Stimulated activated naive CD8-positive, alpha-beta T cell treated with anti-CD3 and anti-CD28 coated beads, Interleukin-15, Interleukin-2, amounts not matched to agents 100 ng/mL and 50 ng/mL, for 24 hours (primary cell): ENCODE data around the gene KCNK15.

Experiments used
- H3K27ac Mint-ChIP-seq: one replicate; pipeline ENCODE4 v1.8.0; 2021; ENCODE audit warnings: mild to moderate bottlenecking, mixed read lengths
- H3K27me3 Mint-ChIP-seq: one replicate; pipeline ENCODE4 v1.8.0; 2021; ENCODE audit warnings: mixed read lengths
- H3K36me3 Mint-ChIP-seq: one replicate; pipeline ENCODE4 v1.8.0; 2021; ENCODE audit warnings: low read depth, mixed read lengths
- H3K4me1 Mint-ChIP-seq: one replicate; pipeline ENCODE4 v1.8.0; 2021; ENCODE audit warnings: low read depth, mixed read lengths
- H3K4me3 Mint-ChIP-seq: one replicate; pipeline ENCODE4 v1.8.0; 2021; ENCODE audit warnings: mild to moderate bottlenecking, mixed read lengths
- H3K9me3 Mint-ChIP-seq: one replicate; pipeline ENCODE4 v1.8.0; 2021; ENCODE audit warnings: mixed read lengths

KCNK15 gene

GRCh38 chr20:44772636-44773035 is 27.0 kb downstream of the KCNK15 start:
- no peak overlapping the region for H3K27ac Mint-ChIP-seq
- H3K9me3 Mint-ChIP-seq, result no peaks in the 10 kb centered on the region
- H3K27me3 Mint-ChIP-seq, result peaks cover 13% of the 10 kb centered on the region
- H3K4me3 Mint-ChIP-seq, result no peak overlapping the region
- H3K36me3 Mint-ChIP-seq, result no peaks in the 10 kb centered on the region
- H3K4me1 Mint-ChIP-seq, result no peaks in the 10 kb centered on the region

DNA sequence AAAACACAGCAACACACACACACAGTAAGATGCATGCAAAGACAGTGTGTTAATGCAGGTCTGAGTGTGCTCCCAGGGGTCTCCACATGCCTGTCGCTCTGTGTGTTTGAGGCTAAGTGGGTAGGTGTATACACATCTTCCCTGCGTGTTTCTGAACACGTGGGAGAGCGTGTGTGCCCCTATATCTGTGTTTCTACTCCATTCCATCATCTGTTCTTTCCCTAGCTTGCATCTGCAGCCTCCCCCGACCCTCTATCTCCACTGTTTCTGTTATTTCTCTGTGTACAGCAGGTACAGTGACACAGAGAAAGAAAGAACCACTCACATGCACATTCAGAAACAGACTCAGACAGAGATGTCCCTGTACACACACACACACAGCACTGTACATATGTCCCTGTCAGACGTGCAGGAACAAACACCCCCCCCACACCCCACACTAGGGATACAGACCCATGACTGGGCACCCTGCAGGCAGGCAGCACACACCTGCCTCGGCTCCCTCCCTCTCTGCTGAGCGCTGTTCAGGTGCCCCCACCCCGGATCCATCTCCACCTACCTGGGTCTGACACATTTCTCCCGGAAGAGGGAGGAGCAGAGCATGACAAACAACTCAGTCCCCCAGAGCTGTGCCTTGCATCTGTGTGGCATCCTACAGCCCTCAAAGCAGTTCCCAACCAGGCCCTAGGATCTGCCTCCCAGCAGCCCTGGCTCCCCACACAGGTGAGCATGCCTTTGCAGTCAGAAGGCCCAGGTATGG is 27.6 kb downstream of the KCNK15 start:
- Mint-ChIP-seq H3K4me3 (no peak overlapping the region), H3K36me3 (no peaks in the 10 kb centered on the region), H3K4me1 (no peaks in the 10 kb centered on the region), H3K27me3 (peaks cover 13% of the 10 kb centered on the region), H3K9me3 (no peaks in the 10 kb centered on the region), H3K27ac (no peak overlapping the region)

- Mint-ChIP-seq H3K27me3 (peaks cover 13% of the 10 kb centered on the region), H3K27ac (no peak overlapping the region), H3K9me3 (no peaks in the 10 kb centered on the region), H3K36me3 (no peaks in the 10 kb centered on the region), H3K4me3 (no peak overlapping the region), H3K4me1 (no peaks in the 10 kb centered on the region)
These were observed 31.3 kb downstream of the KCNK15 start for GRCh38 chr20:44776980-44777379.

DNA sequence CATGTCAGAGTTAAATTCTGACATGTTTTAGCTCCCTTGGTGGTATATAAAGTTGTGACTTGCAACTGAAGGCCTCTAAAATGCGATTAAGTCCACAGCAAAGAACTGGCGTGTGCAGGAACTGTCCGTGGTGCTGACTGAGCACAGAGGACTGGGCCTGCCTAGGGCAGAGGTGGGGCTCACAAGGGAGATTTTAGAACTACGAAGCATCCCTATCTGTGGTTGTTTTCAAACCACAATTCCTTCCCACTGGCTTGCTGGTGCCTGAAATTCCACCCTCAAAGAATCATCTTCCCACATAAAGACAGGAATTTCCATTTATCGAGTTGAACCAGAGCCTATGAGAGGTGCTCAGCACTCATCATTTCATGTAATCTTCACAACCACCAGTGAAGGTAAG is 34.6 kb downstream of the KCNK15 start:
- H3K4me1 Mint-ChIP-seq, result no peaks in the 10 kb centered on the region
- H3K36me3 Mint-ChIP-seq, result no peaks in the 10 kb centered on the region
- no peak overlapping the region for H3K4me3 Mint-ChIP-seq
- no peak overlapping the region for H3K27ac Mint-ChIP-seq
- peaks cover 13% of the 10 kb centered on the region for H3K27me3 Mint-ChIP-seq
- H3K9me3 Mint-ChIP-seq, result no peaks in the 10 kb centered on the region

GRCh38 chr20:44781118-44781517 is 35.5 kb downstream of the KCNK15 start:
- no peak overlapping the region for H3K4me3 Mint-ChIP-seq
- H3K27ac Mint-ChIP-seq, result no peak overlapping the region

GRCh38 chr20:44781791-44782190 is 36.1 kb downstream of the KCNK15 start:
- no peaks in the 10 kb centered on the region for H3K36me3 Mint-ChIP-seq
- H3K27ac Mint-ChIP-seq, result no peak overlapping the region
- H3K4me3 Mint-ChIP-seq, result no peak overlapping the region
- no peaks in the 10 kb centered on the region for H3K9me3 Mint-ChIP-seq
- H3K4me1 Mint-ChIP-seq, result no peaks in the 10 kb centered on the region
- peaks cover 10% of the 10 kb centered on the region for H3K27me3 Mint-ChIP-seq

More at GRCh38 chr20:44781118-44781517, 35.5 kb downstream of the KCNK15 start:
- H3K9me3 Mint-ChIP-seq, result no peaks in the 10 kb centered on the region
- H3K36me3 Mint-ChIP-seq, result no peaks in the 10 kb centered on the region
- H3K27me3 Mint-ChIP-seq, result peaks cover 13% of the 10 kb centered on the region
- H3K4me1 Mint-ChIP-seq, result no peaks in the 10 kb centered on the region

DNA sequence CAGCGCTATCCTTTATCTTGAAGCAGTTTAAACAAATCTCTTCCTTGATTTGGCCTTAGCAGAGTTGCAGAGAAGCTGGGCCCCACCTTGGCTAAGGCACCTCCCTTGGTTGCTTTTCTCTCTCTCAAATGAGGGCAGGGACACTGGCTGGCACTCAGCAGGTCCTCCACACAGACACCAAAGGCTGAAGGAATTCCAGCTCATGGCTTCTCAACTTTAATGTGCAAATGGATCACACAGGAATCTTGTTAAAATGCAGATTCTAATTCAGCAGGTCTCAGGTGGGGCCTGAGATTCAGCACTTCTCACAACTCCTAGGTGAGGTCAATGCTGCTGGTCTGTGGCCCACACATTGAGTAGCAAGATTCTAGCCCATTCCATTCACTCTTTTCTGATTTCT is 39.0 kb downstream of the KCNK15 start:
- H3K4me3 Mint-ChIP-seq, result no peak overlapping the region
- H3K4me1 Mint-ChIP-seq, result no peaks in the 10 kb centered on the region
- no peaks in the 10 kb centered on the region for H3K36me3 Mint-ChIP-seq
- no peak overlapping the region for H3K27ac Mint-ChIP-seq
- peaks cover 11% of the 10 kb centered on the region for H3K27me3 Mint-ChIP-seq
- H3K9me3 Mint-ChIP-seq, result no peaks in the 10 kb centered on the region

GRCh38 chr20:44785768-44786167 is 40.1 kb downstream of the KCNK15 start:
- H3K4me1 Mint-ChIP-seq, result no peaks in the 10 kb centered on the region
- peaks cover 10% of the 10 kb centered on the region for H3K27me3 Mint-ChIP-seq
- no peak overlapping the region for H3K27ac Mint-ChIP-seq
- H3K36me3 Mint-ChIP-seq, result no peaks in the 10 kb centered on the region
- no peak overlapping the region for H3K4me3 Mint-ChIP-seq
- no peaks in the 10 kb centered on the region for H3K9me3 Mint-ChIP-seq

DNA sequence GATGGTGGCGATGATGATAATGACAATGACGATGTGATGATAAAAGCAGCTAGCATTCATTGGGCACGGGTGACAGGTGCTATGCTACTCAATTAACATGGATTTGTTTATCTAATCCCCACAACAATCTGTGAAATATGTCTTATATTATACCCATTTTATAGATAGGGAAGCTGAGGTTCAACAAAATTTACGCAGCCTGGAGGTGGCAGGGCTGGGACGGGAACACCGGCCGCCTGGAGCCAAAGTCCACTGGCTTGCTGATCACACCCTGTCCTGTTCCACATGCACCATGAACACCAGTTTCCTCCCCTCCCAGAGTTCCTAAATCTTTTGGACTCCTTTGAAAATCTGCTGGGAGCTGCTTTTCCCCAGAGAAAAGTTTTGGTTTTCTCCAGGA is 41.6 kb downstream of the KCNK15 start:
- Mint-ChIP-seq H3K4me3 (no peak overlapping the region), H3K4me1 (no peaks in the 10 kb centered on the region), H3K36me3 (no peaks in the 10 kb centered on the region), H3K9me3 (no peaks in the 10 kb centered on the region), H3K27ac (no peak overlapping the region), H3K27me3 (peaks cover 10% of the 10 kb centered on the region)

GRCh38 chr20:44788706-44789456 is 43.2 kb downstream of the KCNK15 start:
- H3K27ac Mint-ChIP-seq, result no peak overlapping the region
- H3K36me3 Mint-ChIP-seq, result no peaks in the 10 kb centered on the region
- peaks cover 10% of the 10 kb centered on the region for H3K27me3 Mint-ChIP-seq
- no peaks in the 10 kb centered on the region for H3K4me1 Mint-ChIP-seq
- no peak overlapping the region for H3K4me3 Mint-ChIP-seq
- no peaks in the 10 kb centered on the region for H3K9me3 Mint-ChIP-seq

- Mint-ChIP-seq H3K27ac (no peak overlapping the region), H3K4me3 (no peak overlapping the region), H3K4me1 (no peaks in the 10 kb centered on the region), H3K27me3 (peaks cover 10% of the 10 kb centered on the region), H3K36me3 (no peaks in the 10 kb centered on the region), H3K9me3 (no peaks in the 10 kb centered on the region)
These were observed 45.2 kb downstream of the KCNK15 start for GRCh38 chr20:44790638-44791393.

DNA sequence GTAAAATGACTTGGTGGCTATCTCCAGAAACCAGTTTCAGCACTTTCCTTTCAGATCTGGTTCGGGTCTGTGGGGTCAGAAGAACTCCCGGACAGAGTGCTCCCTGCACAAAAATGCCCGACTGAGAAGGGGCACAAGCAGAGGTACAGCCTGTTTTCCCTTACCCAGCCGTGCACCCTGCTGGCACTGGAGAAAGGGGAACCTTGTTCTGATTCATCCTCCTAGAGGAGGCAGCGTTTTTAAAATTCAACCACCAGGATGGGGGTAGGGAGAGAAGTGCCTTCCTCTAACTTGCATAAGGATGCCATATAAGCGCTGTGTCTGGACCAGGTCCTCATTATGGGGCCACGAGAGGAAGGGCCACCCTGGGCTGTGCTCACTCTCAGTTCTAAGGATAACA is 47.1 kb downstream of the KCNK15 start:
- Mint-ChIP-seq H3K9me3 (no peaks in the 10 kb centered on the region), H3K4me3 (no peak overlapping the region), H3K4me1 (no peaks in the 10 kb centered on the region), H3K36me3 (no peaks in the 10 kb centered on the region), H3K27me3 (peaks cover 9% of the 10 kb centered on the region), H3K27ac (no peak overlapping the region)

- no peaks in the 10 kb centered on the region for H3K36me3 Mint-ChIP-seq
- peaks cover 6% of the 10 kb centered on the region for H3K27me3 Mint-ChIP-seq
- H3K27ac Mint-ChIP-seq, result no peak overlapping the region
- H3K4me1 Mint-ChIP-seq, result no peaks in the 10 kb centered on the region
- H3K9me3 Mint-ChIP-seq, result no peaks in the 10 kb centered on the region
- H3K4me3 Mint-ChIP-seq, result no peak overlapping the region
These were observed 50.2 kb downstream of the KCNK15 start for GRCh38 chr20:44795836-44796235.

- Mint-ChIP-seq H3K9me3 (no peaks in the 10 kb centered on the region), H3K4me3 (no peak overlapping the region), H3K27ac (no peak overlapping the region), H3K4me1 (no peaks in the 10 kb centered on the region), H3K27me3 (peaks cover 6% of the 10 kb centered on the region), H3K36me3 (no peaks in the 10 kb centered on the region)
These were observed 50.6 kb downstream of the KCNK15 start for GRCh38 chr20:44796311-44796710.
